Gastrocnemius medialis (tissue), 4 donors: ENCODE results near the gene PRKCE. TPM values are rescaled to one million over a fixed set of nuclear protein-coding genes. Genes with fewer than 3 reads are reported as not detected.
A peak's percentile ranks its signal among the peaks of the same experiment; 100 is the strongest.

Source experiments
- ATAC-seq, 2 donors: fragments of 150-250 bp; one replicate each; pipeline ENCODE4 v1.9.1; 2016
- DNase-seq, 2 donors: peaks; one replicate each; pipeline ENCODE4 v3.0.0-alpha.2; 2019
- H3K27ac ChIP-seq, 4 donors: fragments of 200-600 bp; sonication (generic); 1 replicate in 1 of 4; 2 replicates in 3 of 4; pipeline ENCODE4 v1.5.1; 2016 to 2018; ENCODE audit warnings: mild to moderate bottlenecking in 2 of 4, moderate library complexity in 1 of 4
- H3K27me3 ChIP-seq, 3 donors: fragments of 200-600 bp; sonication (generic) in 2 of 3; 1 replicate in 1 of 3; 2 replicates in 2 of 3; pipeline versions ENCODE4 v1.5.1 to v1.6.0; 2016 to 2019; ENCODE audit warnings: mild to moderate bottlenecking in 1 of 3, moderate library complexity in 1 of 3
- H3K36me3 ChIP-seq, 2 donors: fragments of 200-600 bp; sonication (generic) in 1 of 2; one replicate each; pipeline ENCODE4 v1.5.1; 2017 to 2018
- H3K4me1 ChIP-seq, 2 donors: fragments of 200-600 bp; sonication (generic) in 1 of 2; one replicate each; pipeline ENCODE4 v1.5.1; 2016 to 2017; ENCODE audit warnings: mild to moderate bottlenecking in 2 of 2
- H3K4me3 ChIP-seq, 4 donors: fragments of 200-600 bp; sonication (generic) in 3 of 4; 1 replicate in 1 of 4; 2 replicates in 3 of 4; pipeline ENCODE4 v1.5.1; 2016 to 2019; ENCODE audit warnings: mild to moderate bottlenecking in 2 of 4
- H3K9me3 ChIP-seq, 3 donors: fragments of 200-600 bp; sonication (generic) in 2 of 3; 1 replicate in 1 of 3; 2 replicates in 2 of 3; pipeline ENCODE4 v1.5.1; 2016 to 2019
- POLR2A ChIP-seq, 2 donors: fragments of 450-650 bp; IDR thresholded peaks; one replicate each; pipeline ENCODE4 v1.6.1; 2017; ENCODE audit warnings: antibody characterized with exemption in 2 of 2, mild to moderate bottlenecking in 2 of 2, moderate library complexity in 2 of 2
- in situ Hi-C, 4 donors: fragments of 200-750 bp; cut with MboI; loops; one replicate each; pipeline versions ENCODE4 v1.15.0 to v1.8.0; 2017; ENCODE audit warnings: low sequenced_read_pairs in 4 of 4
- intact Hi-C: fragments of 100-400 bp; cut with DNase I; formaldehyde crosslinking; loops from one replicate; pipeline ENCODE4 v1.15.1; 2023; ENCODE audit warnings: low total_unique reads
- total RNA-seq, 4 donors: library from RNA; depleted of rRNA; stranded (reverse); fragments of >200 nt; gene quantifications; one replicate each; pipeline versions ENCODE4 v1.1.0 to v1.2.3, GENCODE V29; 2016
- TF ChIP-seq, protein P1 (sequence below), 5 experiments: fragments of 450-650 bp in 3 of 5; fragments of 200-600 bp in 2 of 5; sonication (generic) in 2 of 5; IDR thresholded peaks in 4 of 5; conservative IDR thresholded peaks in 1 of 5; 1 replicate in 4 of 5; 2 replicates in 1 of 5; pipeline ENCODE4 v1.5.1; 2016 to 2019; ENCODE audit warnings: antibody characterized with exemption in 5 of 5, mild to moderate bottlenecking in 3 of 5, moderate library complexity in 3 of 5

Gene PRKCE
- total RNA-seq, 4 donors from 2014 or later = 5.8 to 28.9 (median 11.8) TPM

DNA sequence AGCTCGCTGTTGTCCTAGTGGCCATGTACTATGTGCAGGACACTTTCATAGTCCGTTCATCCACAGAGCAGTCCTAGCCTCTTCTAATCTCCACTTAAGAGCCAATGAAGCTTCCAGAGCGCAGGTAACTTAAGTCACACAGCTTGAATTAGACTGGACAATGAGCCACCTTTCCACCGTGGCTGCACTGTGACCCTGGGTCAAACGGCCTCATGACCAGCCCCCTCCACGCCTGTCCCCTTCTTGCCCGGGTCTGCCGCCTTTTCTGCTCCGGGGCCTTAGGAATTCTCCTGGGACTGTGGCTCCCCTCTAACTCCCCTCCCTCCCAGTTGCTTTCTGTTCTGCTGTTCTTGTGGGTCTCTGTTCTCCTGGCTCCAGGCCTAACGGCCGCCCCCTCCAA is 8.4 kb upstream of the PRKCE start:
- peaks cover 0 to 7% (median 0%) of the 10 kb centered on the region in 3 donors for H3K27me3 ChIP-seq
- DNase-seq = no peak
- peak; percentile 19 to 34 for ATAC-seq
- H3K4me1 ChIP-seq = peaks cover 1 to 5% of the 10 kb centered on the region in 2 donors
- no peaks in the 10 kb centered on the region for H3K9me3 ChIP-seq
- intact Hi-C loops (loop anchor here (1.0 kb wide), 1 partner anchor 135 kb away; no protein-coding TSS in a partner anchor), in situ Hi-C loops (loop anchor here in 1 of 4 donors (5.0 kb wide), 1 partner anchor 294 kb away; no protein-coding TSS in a partner anchor)
- no peak overlapping the region for H3K27ac ChIP-seq
- TF ChIP-seq POLR2A (IDR thresholded peaks at IDR 0.05) = no peak
- TF ChIP-seq, protein P1, sequence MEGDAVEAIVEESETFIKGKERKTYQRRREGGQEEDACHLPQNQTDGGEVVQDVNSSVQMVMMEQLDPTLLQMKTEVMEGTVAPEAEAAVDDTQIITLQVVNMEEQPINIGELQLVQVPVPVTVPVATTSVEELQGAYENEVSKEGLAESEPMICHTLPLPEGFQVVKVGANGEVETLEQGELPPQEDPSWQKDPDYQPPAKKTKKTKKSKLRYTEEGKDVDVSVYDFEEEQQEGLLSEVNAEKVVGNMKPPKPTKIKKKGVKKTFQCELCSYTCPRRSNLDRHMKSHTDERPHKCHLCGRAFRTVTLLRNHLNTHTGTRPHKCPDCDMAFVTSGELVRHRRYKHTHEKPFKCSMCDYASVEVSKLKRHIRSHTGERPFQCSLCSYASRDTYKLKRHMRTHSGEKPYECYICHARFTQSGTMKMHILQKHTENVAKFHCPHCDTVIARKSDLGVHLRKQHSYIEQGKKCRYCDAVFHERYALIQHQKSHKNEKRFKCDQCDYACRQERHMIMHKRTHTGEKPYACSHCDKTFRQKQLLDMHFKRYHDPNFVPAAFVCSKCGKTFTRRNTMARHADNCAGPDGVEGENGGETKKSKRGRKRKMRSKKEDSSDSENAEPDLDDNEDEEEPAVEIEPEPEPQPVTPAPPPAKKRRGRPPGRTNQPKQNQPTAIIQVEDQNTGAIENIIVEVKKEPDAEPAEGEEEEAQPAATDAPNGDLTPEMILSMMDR (IDR thresholded peaks at IDR 0.05 in 4 of 5, conservative IDR thresholded peaks at IDR 0.05 in 1 of 5) = no peak
- no peaks in the 10 kb centered on the region for H3K36me3 ChIP-seq
- H3K4me3 ChIP-seq = peak overlapping the region; percentile 46 to 70 (median 52)

DNA sequence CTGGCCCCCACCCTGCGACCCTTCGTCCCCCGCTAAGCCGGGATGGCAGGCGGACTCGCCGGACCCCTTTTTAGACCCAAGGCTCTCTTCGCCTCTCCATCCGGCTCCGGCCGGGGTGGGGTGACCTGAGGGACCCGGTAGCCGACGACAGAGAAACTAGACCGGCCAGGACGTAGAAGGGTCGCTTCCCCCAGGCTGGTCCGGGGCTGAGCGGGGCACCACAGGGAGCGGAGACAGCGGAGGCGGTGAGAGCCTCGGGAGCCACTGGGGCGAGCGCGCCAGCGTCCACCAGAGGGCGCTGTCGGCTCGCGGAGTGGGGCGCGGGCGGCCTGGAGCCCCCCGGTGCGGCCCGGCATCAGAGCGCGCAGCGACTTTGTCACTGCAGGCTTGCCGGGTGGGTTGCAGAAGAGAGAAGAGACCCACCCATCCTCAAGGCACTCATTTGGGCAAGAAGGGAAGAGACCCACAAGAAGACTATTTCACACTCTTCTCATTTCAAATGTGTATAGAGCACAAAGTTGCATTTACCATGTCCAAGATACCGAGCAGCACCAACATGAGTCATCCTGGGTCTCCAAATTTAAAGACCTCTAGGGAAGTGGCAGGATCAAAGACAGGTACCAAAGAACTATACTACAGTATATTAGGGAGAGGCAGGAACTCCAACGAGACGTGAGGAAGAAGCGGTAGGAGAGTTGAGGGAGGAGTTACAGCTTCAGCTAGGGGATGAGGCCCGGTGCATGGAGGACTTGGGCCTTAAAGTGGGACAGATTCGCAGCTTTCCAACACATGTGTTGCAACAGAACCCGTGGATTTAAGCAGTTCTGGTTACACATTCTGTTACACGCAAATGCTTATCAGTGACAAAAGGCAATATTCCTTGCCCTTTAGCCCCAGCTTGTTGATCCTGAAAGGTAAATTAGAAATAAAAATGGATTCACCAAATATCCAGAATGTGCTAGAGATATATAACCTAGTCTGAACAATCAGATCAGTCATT is 7.6 kb upstream of the PRKCE start:
- intact Hi-C loops (loop anchor here (1.0 kb wide), 2 partner anchors 134 to 292 kb away; no protein-coding TSS in a partner anchor), in situ Hi-C loops (loop anchor here in 1 of 4 donors (5.0 kb wide), 1 partner anchor 293 kb away; no protein-coding TSS in a partner anchor)
- peaks cover 5 to 9% of the 10 kb centered on the region in 2 donors for H3K4me1 ChIP-seq
- H3K27ac ChIP-seq = no peak overlapping the region
- DNase-seq (peak; percentile 18 to 47), ATAC-seq (peak; percentile 84 to 93)
- H3K4me3 ChIP-seq = peak overlapping the region; percentile 46 to 70 (median 52)
- TF ChIP-seq, protein P1 (IDR thresholded peaks at IDR 0.05 in 4 of 5, conservative IDR thresholded peaks at IDR 0.05 in 1 of 5) = peak; percentile 89 to 100 (median 99)
- no peak for TF ChIP-seq POLR2A (IDR thresholded peaks at IDR 0.05)
- peaks cover 0 to 7% (median 0%) of the 10 kb centered on the region in 3 donors for H3K27me3 ChIP-seq
- H3K36me3 ChIP-seq = no peaks in the 10 kb centered on the region
- no peaks in the 10 kb centered on the region for H3K9me3 ChIP-seq

DNA sequence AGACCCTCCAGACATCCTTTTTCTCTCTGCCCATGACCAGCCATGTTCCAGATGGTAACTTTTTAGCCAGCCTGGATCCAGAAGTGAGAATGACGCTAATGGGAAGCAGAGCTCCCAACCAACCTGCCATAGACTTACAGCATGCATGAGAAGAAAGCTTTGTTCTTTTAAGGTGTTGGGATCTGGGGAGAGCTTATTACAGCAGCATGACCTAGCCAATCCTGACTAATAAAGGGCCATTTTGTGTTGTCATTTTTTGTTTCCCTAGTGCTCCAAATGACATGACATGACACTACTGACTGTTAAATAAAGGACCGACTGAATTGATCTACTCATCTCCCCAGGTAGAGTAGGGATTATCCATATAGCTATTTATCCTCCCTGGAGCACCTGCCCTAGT is 5.2 kb upstream of the PRKCE start:
- no peaks in the 10 kb centered on the region for H3K9me3 ChIP-seq
- TF ChIP-seq POLR2A (IDR thresholded peaks at IDR 0.05) = no peak
- TF ChIP-seq, protein P1 (IDR thresholded peaks at IDR 0.05 in 4 of 5, conservative IDR thresholded peaks at IDR 0.05 in 1 of 5) = no peak
- H3K27ac ChIP-seq = no peak overlapping the region
- no peak overlapping the region for H3K4me3 ChIP-seq
- intact Hi-C loops = no loop called here
- H3K4me1 ChIP-seq = peaks cover 5 to 16% of the 10 kb centered on the region in 2 donors
- H3K36me3 ChIP-seq = no peaks in the 10 kb centered on the region
- peaks cover 0 to 7% (median 0%) of the 10 kb centered on the region in 3 donors for H3K27me3 ChIP-seq
- no peak for ATAC-seq
- DNase-seq = no peak
- in situ Hi-C loops = loop anchor here (5.0 kb wide), 2 partner anchors 131 to 291 kb away; no protein-coding TSS in a partner anchor

DNA sequence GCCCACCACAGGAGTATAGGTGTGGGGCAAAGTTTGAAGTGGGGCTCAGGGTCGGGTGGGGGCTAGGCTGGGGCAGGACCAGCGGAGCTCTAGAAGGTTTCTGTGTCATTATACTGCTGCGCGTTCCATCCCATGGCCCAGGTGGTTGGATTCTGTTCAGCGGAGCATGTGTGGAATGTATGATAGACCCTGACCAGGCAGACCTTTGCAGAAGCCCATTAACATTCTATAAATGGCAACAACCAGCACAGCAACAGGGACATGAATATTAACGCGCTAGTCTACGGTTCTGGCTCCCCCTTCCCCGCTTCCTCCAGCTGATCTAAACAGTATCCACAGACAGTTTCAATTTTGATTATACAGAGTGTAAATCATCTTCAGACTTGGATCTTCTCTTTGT is 4.1 kb upstream of the PRKCE start:
- H3K4me1 ChIP-seq = peaks cover 11 to 16% of the 10 kb centered on the region in 2 donors
- ATAC-seq = no peak
- in situ Hi-C loops = loop anchor here (5.0 kb wide), 2 partner anchors 130 to 290 kb away; no protein-coding TSS in a partner anchor

More for the DNA sequence above, 4.1 kb upstream of the PRKCE start:
- intact Hi-C loops = no loop called here
- Histone ChIP-seq H3K27me3 (peaks cover 0 to 7% (median 0%) of the 10 kb centered on the region in 3 donors), H3K4me3 (no peak overlapping the region), H3K27ac (no peak overlapping the region), H3K9me3 (no peaks in the 10 kb centered on the region), H3K36me3 (no peaks in the 10 kb centered on the region)
- DNase-seq = no peak
- TF ChIP-seq POLR2A (IDR thresholded peaks at IDR 0.05) = no peak
- TF ChIP-seq, protein P1 (IDR thresholded peaks at IDR 0.05 in 4 of 5, conservative IDR thresholded peaks at IDR 0.05 in 1 of 5) = no peak
